ENCODE data around the gene WASL.

The WASL gene

DNA sequence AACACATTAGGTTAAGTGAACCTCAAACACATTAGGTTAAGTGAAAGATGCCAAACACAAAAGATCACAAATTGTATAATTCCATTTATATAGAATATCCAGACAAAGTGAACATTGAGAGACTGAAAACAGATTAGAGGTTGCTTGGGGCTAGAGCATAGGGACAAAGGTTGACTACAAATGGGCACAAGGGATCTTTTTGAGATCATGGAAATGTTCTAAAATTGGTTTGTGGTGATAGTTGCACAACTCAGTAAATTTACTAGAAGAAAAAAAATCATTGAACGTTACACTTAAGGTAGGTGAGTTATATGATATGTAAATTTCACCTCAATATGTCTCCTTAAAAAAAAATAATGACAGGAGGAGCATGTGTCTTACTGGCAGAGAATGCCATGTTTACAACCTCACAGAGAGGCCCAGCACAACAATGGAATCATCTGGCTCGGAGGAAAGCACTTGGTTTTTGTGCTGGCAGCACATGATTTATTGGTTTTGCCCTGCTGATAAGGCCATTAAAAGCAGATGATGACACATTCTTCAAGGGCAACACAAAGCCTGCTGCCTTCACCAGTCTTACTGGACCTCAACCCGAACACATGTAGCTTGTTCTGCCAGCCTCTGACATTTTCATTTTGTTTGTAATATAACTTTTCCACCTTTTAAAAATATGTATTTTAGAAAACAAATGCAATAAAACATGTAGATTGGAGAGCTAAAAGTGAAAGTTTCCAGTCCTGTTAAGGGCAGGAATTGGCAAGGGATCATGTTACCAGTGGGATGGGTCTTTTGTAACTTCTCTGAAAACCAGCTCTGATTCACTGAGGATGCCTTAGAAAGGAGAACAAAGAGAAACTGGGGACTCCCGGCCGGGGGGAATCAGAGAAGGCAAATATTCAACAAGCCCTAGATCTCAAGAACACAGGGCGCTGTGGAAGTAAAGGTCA lies 105.0 kb downstream of the WASL start:
- TF ChIP-seq, protein P1, sequence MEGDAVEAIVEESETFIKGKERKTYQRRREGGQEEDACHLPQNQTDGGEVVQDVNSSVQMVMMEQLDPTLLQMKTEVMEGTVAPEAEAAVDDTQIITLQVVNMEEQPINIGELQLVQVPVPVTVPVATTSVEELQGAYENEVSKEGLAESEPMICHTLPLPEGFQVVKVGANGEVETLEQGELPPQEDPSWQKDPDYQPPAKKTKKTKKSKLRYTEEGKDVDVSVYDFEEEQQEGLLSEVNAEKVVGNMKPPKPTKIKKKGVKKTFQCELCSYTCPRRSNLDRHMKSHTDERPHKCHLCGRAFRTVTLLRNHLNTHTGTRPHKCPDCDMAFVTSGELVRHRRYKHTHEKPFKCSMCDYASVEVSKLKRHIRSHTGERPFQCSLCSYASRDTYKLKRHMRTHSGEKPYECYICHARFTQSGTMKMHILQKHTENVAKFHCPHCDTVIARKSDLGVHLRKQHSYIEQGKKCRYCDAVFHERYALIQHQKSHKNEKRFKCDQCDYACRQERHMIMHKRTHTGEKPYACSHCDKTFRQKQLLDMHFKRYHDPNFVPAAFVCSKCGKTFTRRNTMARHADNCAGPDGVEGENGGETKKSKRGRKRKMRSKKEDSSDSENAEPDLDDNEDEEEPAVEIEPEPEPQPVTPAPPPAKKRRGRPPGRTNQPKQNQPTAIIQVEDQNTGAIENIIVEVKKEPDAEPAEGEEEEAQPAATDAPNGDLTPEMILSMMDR (IDR thresholded peaks at IDR 0.05; ENCODE audit: low read depth, low read length) = no peak
- H3K4me3 ChIP-seq (replicated peaks in 1 of 2; ENCODE audit: low read depth in 2 of 2, low read length in 2 of 2) = peak overlapping the region in 1 of 2 donors; percentile 13
- peak; percentile 79 to 80 for DNase-seq (ENCODE audit: low read depth in 2 of 2)

DNA sequence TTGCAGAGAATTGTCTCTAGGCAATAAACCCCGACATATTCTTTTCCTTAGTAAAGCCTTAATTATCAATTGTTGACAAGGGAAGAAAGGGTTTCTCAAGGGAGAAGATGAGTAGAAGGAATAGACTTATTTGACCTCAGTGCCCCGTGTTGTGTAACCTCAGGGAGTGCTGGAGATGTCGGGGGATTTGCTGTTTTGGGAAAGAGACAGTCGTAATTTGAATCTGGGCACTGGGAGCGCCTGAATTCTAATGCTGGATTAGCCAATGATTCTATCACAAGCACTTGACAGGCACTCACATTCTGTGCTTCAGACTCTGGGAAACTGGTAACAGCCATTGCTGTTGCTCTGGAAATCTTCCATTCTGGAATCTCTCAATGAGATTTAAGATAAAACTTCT lies 106.9 kb downstream of the WASL start:
- TF ChIP-seq, protein P1 (IDR thresholded peaks at IDR 0.05; ENCODE audit: low read depth, low read length) = no peak
- H3K4me3 ChIP-seq (replicated peaks in 1 of 2; ENCODE audit: low read depth in 2 of 2, low read length in 2 of 2) = no peak overlapping the region
- DNase-seq (ENCODE audit: low read depth in 2 of 2) = no peak

DNA sequence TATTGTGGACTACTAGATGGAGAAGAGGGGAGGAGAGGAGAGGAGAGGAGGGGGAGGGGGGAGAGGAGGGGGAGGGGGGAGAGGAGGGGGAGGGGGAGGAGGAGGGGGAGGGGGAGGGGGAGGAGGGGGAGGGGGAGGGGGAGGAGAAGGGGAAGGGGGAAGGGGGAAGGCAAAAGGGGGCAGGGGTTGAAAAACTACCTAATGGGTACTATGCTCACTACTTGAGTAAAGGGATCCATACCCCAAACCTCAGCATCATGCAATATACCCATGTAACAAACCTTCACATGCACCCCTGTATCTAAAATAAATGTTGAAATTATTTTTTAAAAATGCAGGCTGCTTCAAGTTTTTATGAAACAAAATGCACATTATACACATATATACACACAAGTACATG lies 108.2 kb downstream of the WASL start:
- DNase-seq (ENCODE audit: low read depth in 2 of 2) = no peak
- no peak overlapping the region for H3K4me3 ChIP-seq (replicated peaks in 1 of 2; ENCODE audit: low read depth in 2 of 2, low read length in 2 of 2)
- TF ChIP-seq, protein P1 (IDR thresholded peaks at IDR 0.05; ENCODE audit: low read depth, low read length) = no peak

DNA sequence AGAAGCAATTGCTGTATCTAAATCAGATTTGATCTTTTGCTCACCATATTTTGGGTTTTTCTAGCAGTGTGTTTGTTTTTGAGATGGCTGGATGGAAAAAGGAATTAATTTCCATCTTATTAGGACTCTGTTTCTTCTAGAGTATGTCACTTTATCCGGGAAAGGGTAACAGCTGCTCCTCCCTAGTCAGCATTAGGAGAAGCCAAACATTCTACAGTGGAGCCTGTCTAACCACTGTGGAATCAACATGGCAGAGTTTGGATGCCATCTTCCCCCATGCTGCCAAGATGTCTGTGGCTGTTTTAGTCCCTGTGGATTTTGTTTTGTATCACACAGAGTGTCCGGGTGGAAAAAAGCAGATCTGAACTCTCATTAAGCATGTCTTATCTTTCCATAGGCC lies 109.2 kb downstream of the WASL start:
- TF ChIP-seq, protein P1 (IDR thresholded peaks at IDR 0.05; ENCODE audit: low read depth, low read length) = no peak
- no peak for DNase-seq (ENCODE audit: low read depth in 2 of 2)
- no peak overlapping the region for H3K4me3 ChIP-seq (replicated peaks in 1 of 2; ENCODE audit: low read depth in 2 of 2, low read length in 2 of 2)

DNA sequence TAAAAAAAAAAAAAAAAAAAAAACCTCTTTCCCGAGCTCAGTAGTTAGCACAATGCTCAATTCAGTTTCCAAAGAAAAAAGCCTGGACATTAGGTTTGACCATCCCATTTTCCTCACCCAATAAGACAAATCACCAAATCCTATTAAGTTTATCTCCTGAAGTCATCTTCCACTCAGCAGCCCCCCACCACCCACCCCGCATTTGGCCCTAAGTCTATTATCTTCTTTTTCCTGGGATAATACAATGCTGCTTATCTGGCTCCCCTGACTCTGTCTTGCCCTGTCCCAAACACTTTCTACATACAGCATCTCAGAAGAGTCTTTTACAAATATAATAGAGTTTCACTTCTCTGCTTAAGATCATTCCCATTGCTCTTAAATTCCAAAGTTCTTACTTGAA lies 110.9 kb downstream of the WASL start:
- TF ChIP-seq, protein P1 (IDR thresholded peaks at IDR 0.05; ENCODE audit: low read depth, low read length) = no peak
- DNase-seq (ENCODE audit: low read depth in 2 of 2) = no peak

DNA sequence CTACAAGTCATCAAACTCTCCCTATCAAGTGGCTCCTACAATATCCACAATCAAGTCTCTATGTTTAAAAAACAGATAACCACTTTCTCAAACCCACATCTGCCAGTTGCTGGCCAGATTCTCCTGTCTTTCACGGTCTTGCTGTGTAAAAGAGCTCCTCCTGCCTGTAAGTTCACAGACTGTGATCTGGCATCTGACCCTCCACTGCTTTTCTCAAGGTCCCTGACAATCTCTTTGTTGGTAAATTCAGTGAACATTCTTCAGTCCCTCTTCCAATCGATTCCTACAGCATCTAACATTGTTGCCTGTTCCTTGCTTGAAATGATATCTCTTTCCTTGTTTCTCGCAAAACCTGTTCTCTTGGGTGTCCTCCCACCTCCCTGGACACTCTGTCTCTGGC lies 111.6 kb downstream of the WASL start:
- TF ChIP-seq, protein P1 (IDR thresholded peaks at IDR 0.05; ENCODE audit: low read depth, low read length) = peak; percentile 4
- DNase-seq (ENCODE audit: low read depth in 2 of 2) = no peak
- no peak overlapping the region for H3K4me3 ChIP-seq (replicated peaks in 1 of 2; ENCODE audit: low read depth in 2 of 2, low read length in 2 of 2)

More for the DNA sequence above, 110.9 kb downstream of the WASL start:
- H3K4me3 ChIP-seq (replicated peaks in 1 of 2; ENCODE audit: low read depth in 2 of 2, low read length in 2 of 2) = no peak overlapping the region

Measured in cardiac fibroblast (primary cell).